CD4-positive, alpha-beta T cell treated with Interleukin-12 subunit alpha and Interleukin-12 subunit beta, for 1 hour (primary cell): ENCODE results near the gene FRY.

Experiments
- DNase-seq: peaks from one replicate; pipeline ENCODE4 v3.0.0-alpha.2; 2020

FRY gene

GRCh38 chr13:32315238-32316027, 283.9 kb downstream of the FRY start, which contains the start of the genes BRCA2 and ZAR1L:
TSS of gene BRCA2 (plus strand) at chr13:32315508. CDS start at chr13:32316461, 953 bp downstream.
TSS of gene ZAR1L (minus strand) at chr13:32315363. CDS start at chr13:32311925, 3,438 bp downstream.
- DNase-seq = peak; percentile 88

GRCh38 chr13:32316028-32316339, 284.4 kb downstream of the FRY start:
- no peak for DNase-seq

GRCh38 chr13:32316501-32316900, 284.9 kb downstream of the FRY start:
- DNase-seq = no peak

- DNase-seq = no peak
Observed at GRCh38 chr13:32317716-32318465, 286.3 kb downstream of the FRY start.

GRCh38 chr13:32320528-32320927, 289.0 kb downstream of the FRY start:
- DNase-seq = no peak

GRCh38 chr13:32323912-32324311, 292.3 kb downstream of the FRY start:
- no peak for DNase-seq

GRCh38 chr13:32330441-32330840, 298.9 kb downstream of the FRY start:
- no peak for DNase-seq

- no peak for DNase-seq
Observed at GRCh38 chr13:32334671-32335070, 303.1 kb downstream of the FRY start.

- DNase-seq = no peak
Observed at GRCh38 chr13:32340914-32341313, 309.3 kb downstream of the FRY start.

- no peak for DNase-seq
Observed at GRCh38 chr13:32347651-32348050, 316.1 kb downstream of the FRY start.
